Neural crest cell (in vitro differentiated cells): ENCODE results near the gene HTT-AS. TPM values are rescaled to one million over a fixed set of nuclear protein-coding genes. Genes with fewer than 3 reads are reported as not detected.
A peak's percentile ranks its signal among the peaks of the same experiment; 100 is the strongest.

ENCODE experiments used
- DNase-seq: peaks from one replicate; pipeline ENCODE4 v3.0.0; 2021; ENCODE audit warnings: low read depth, mixed read lengths, low spot score
- H3K27ac Mint-ChIP-seq: one replicate; pipeline ENCODE4 v1.8.0; 2021; ENCODE audit warnings: mild to moderate bottlenecking, mixed read lengths; ENCODE audit not compliant: unreplicated experiment
- H3K27me3 Mint-ChIP-seq: 2 replicates; pipeline ENCODE4 v1.8.0; 2021; ENCODE audit warnings: low read depth, mild to moderate bottlenecking, mixed read lengths
- H3K36me3 Mint-ChIP-seq: 2 replicates; pipeline ENCODE4 v1.8.0; 2021; ENCODE audit warnings: low read depth, mild to moderate bottlenecking, mixed read lengths
- H3K4me1 Mint-ChIP-seq: 2 replicates; pipeline ENCODE4 v1.8.0; 2021; ENCODE audit warnings: mixed read lengths
- H3K4me3 Mint-ChIP-seq: one replicate; pipeline ENCODE4 v1.8.0; 2021; ENCODE audit warnings: mild to moderate bottlenecking, mixed read lengths
- H3K9me3 Mint-ChIP-seq: 2 replicates; pipeline ENCODE4 v1.8.0; 2021; ENCODE audit warnings: mixed read lengths
- long read RNA-seq: library from polyadenylated mRNA; unstranded; transcript quantifications from one replicate; pipeline ENCODE4 v2.0.0, GENCODE V29; 2020
- total RNA-seq: library from RNA; stranded (reverse); gene quantifications from 2 replicates; pipeline ENCODE4 v1.2.1, GENCODE V29; 2021
- TF ChIP-seq, protein P1 (sequence below): fragments of 200-600 bp; sonication (generic); conservative IDR thresholded peaks from 2 replicates; pipeline ENCODE4 v1.5.0; 2021; ENCODE audit warnings: antibody characterized with exemption, mild to moderate bottlenecking

Gene HTT-AS
- total RNA-seq: not detected in 2 replicates
- long read RNA-seq: 0 reads

DNA sequence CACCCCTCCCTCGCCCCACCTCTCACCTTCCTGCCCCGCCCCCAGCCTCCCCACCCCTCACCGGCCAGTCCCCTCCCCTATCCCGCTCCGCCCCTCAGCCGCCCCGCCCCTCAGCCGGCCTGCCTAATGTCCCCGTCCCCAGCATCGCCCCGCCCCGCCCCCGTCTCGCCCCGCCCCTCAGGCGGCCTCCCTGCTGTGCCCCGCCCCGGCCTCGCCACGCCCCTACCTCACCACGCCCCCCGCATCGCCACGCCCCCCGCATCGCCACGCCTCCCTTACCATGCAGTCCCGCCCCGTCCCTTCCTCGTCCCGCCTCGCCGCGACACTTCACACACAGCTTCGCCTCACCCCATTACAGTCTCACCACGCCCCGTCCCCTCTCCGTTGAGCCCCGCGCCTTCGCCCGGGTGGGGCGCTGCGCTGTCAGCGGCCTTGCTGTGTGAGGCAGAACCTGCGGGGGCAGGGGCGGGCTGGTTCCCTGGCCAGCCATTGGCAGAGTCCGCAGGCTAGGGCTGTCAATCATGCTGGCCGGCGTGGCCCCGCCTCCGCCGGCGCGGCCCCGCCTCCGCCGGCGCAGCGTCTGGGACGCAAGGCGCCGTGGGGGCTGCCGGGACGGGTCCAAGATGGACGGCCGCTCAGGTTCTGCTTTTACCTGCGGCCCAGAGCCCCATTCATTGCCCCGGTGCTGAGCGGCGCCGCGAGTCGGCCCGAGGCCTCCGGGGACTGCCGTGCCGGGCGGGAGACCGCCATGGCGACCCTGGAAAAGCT is at the start of gene HTT-AS, which contains the start of gene HTT:
Gene HTT-AS, minus strand, starts transcription at position 461 of the 768 bp plus-strand sequence.
Gene HTT, plus strand, starts transcription at position 604 of the 768 bp plus-strand sequence. Its CDS starts 145 bp downstream, at position 749.
- Mint-ChIP-seq H3K4me3 (peak within 1 kb of the TSS; percentile 99), H3K4me1 (peaks cover 27% of the 10 kb centered on the region), H3K9me3 (no peaks in the 10 kb centered on the region), H3K36me3 (no peaks in the 10 kb centered on the region), H3K27me3 (no peaks in the 10 kb centered on the region), H3K27ac (peak within 1 kb of the TSS; percentile 99)
- DNase-seq: peak; percentile 95
- TF ChIP-seq, protein P1, sequence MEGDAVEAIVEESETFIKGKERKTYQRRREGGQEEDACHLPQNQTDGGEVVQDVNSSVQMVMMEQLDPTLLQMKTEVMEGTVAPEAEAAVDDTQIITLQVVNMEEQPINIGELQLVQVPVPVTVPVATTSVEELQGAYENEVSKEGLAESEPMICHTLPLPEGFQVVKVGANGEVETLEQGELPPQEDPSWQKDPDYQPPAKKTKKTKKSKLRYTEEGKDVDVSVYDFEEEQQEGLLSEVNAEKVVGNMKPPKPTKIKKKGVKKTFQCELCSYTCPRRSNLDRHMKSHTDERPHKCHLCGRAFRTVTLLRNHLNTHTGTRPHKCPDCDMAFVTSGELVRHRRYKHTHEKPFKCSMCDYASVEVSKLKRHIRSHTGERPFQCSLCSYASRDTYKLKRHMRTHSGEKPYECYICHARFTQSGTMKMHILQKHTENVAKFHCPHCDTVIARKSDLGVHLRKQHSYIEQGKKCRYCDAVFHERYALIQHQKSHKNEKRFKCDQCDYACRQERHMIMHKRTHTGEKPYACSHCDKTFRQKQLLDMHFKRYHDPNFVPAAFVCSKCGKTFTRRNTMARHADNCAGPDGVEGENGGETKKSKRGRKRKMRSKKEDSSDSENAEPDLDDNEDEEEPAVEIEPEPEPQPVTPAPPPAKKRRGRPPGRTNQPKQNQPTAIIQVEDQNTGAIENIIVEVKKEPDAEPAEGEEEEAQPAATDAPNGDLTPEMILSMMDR: peak; percentile 23

DNA sequence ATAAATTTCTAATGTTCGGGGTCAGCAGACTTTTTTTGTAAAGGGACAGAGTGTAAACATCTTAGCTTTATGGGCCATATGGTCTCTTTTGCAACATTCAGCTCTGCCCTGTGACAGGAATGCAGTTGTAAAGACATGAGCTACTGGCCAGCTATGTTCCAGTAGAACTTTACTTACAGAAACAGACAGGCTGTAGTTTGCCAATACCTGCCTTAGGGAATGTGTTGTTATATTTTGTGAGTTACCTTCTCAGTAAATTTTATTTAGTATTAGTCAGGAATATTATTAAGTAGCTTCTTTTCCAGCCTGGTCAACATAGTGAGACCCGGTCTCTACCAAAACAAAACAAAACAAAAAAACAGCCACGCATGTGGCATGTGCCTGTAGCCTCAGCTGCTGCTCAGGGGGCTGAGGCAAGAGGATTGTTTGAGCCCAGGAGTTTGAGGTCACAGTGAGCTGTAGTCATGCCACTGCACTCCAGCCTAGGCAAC is 48.9 kb upstream of the HTT-AS start:
- Mint-ChIP-seq H3K4me1 (peaks cover 10% of the 10 kb centered on the region), H3K9me3 (no peaks in the 10 kb centered on the region), H3K4me3 (no peak overlapping the region), H3K27me3 (no peaks in the 10 kb centered on the region), H3K27ac (no peak overlapping the region), H3K36me3 (peaks cover 14% of the 10 kb centered on the region)
- DNase-seq: no peak
- TF ChIP-seq, protein P1: no peak

DNA sequence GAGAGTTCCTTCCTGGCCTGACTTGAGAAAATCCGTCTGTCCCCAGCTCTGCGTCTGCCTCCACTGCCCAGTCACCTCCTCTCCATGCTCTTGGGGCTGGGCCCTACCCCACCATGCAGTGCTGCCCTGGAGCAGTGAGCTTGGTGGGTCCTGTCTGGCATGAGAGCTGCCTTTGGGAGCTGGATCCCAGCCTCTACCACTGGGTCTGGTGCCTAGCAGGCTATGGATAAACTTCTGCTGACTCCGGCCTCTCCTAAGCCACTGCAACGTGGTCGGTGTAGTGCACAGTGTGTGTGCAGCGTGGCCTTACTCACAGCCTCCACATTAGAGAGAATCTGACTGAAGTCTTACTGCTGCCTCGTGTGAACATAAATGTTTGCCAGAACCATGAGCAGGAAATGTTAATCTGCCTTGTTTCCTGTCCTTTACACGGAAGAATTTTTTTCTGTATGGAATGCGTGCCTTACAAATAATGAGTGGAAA is 47.8 kb upstream of the HTT-AS start:
- Mint-ChIP-seq H3K27ac (no peak overlapping the region), H3K4me3 (no peak overlapping the region)

GRCh38 chr4:3121596-3121995 is 47.3 kb upstream of the HTT-AS start:
- Mint-ChIP-seq H3K27me3 (no peaks in the 10 kb centered on the region), H3K9me3 (no peaks in the 10 kb centered on the region), H3K27ac (no peak overlapping the region), H3K36me3 (peaks cover 9% of the 10 kb centered on the region), H3K4me3 (no peak overlapping the region), H3K4me1 (peaks cover 10% of the 10 kb centered on the region)
- no peak for DNase-seq
- TF ChIP-seq, protein P1: no peak

More for the DNA sequence above, 47.8 kb upstream of the HTT-AS start:
- no peak for DNase-seq
- H3K36me3 Mint-ChIP-seq: peaks cover 11% of the 10 kb centered on the region
- H3K9me3 Mint-ChIP-seq: no peaks in the 10 kb centered on the region
- no peaks in the 10 kb centered on the region for H3K27me3 Mint-ChIP-seq
- TF ChIP-seq, protein P1: no peak
- H3K4me1 Mint-ChIP-seq: peaks cover 10% of the 10 kb centered on the region

DNA sequence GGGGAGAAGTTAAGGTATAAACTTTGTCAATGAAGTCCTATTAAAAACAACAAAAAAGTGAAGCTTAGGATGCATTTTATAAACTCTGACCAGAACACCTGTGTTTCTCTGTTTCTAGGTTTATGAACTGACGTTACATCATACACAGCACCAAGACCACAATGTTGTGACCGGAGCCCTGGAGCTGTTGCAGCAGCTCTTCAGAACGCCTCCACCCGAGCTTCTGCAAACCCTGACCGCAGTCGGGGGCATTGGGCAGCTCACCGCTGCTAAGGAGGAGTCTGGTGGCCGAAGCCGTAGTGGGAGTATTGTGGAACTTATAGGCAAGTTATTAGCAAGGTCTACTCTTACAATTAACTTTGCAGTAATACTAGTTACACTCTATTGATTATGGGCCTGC is 46.8 kb upstream of the HTT-AS start:
- peaks cover 11% of the 10 kb centered on the region for H3K36me3 Mint-ChIP-seq
- DNase-seq: no peak
- peaks cover 10% of the 10 kb centered on the region for H3K4me1 Mint-ChIP-seq
- H3K27ac Mint-ChIP-seq: no peak overlapping the region
- H3K27me3 Mint-ChIP-seq: no peaks in the 10 kb centered on the region
- H3K4me3 Mint-ChIP-seq: no peak overlapping the region
- TF ChIP-seq, protein P1: no peak
- H3K9me3 Mint-ChIP-seq: no peaks in the 10 kb centered on the region
